Activated T-helper 1 cell treated with Interleukin-2 at 50 U/mL for 16 hours (primary cell): ENCODE results near the gene SLC45A2.

Experiments
- DNase-seq: peaks from one replicate; pipeline ENCODE4 v3.0.0-alpha.2; 2020; ENCODE audit warnings: low read depth

The SLC45A2 gene

DNA sequence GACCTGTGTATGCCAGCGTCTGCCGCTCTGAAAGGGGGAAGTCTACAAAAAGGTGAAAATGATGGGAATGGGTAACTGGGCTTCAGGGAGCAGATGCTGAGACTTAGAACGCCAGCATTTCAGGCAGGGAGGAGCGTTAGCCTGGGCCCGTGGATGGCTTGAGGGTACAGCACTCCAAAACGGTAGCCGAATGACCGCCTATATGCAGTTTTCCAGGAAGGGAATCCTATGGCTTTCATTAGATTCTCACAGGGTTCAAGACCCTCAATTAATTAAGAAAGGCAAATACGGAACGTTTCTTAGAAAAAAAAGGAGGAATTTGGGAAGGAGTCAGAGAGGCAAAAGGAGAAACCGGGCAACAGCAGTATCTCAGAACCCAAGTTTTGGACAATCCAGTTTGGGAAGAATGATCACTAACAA is 22.7 kb upstream of the SLC45A2 start:
- DNase-seq = no peak

DNA sequence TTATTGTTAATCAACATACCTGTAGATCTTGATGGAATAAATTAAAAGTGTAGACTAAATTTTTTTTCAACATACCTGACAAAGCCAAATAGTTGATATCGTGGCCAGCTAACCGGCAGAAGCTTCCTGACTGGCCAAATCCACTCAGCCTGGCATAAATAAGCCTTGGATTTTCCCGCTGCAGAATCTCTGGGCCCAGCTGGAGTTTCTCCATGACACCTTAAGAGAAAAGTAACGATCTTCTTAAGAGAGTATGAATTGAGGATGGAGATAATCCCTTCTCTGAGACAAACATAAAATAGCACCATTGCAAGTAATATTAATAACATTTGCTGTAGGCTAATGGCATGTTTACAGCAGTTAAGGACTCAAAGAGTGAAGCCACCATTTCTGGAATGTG is 21.2 kb upstream of the SLC45A2 start:
- DNase-seq = no peak

- DNase-seq = no peak
These were observed 20.7 kb upstream of the SLC45A2 start for GRCh38 chr5:34005211-34005610.

DNA sequence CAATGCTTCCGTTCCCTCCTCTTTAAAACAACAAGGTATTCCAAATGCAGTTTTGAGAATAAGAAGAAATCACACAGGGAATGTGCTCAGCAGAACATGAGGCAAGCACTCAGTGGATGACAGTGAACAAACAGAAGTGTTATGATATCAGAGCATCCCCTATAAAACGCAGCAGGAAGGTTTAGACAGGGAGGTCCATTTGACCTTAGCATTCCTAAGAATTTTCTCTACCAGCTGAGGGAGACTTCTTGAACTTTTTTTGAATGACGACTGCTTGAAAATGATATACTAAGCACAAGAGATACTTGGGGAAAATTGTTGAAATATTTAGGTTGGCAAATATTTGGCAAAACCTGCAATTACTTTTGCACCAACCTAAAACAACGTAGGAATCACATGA is 19.4 kb upstream of the SLC45A2 start:
- no peak for DNase-seq

- no peak for DNase-seq
These were observed 18.3 kb upstream of the SLC45A2 start for GRCh38 chr5:34002629-34003328.

DNA sequence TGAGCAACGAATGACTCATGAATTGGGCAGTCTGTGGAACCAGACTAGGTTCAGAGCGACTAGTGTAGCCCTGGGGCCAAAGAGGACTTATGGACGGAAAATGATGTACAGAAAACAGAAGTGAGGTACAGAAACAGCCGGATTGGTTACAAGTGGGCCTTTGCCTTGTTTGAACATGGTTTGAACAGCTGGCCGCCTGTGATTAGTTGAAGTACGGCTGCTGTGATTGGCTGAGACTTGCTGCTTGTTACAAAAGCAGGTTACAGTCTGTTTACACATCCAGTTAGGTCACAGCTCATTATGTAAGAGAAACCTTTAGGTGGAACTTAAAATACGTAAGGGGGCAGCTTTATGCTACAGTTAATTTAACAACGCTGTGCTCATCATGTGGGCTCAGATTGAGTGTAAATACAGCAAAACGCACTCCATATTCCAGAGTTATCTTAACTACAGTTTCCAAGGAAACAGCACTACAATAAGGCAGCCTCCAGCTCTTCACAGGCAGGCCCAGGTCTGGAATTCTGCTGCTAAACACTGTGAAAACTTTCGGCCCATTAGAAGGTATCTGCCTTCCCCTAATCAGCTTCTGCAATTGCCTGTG is 16.8 kb upstream of the SLC45A2 start:
- DNase-seq = no peak

GRCh38 chr5:33999978-34000377 is 15.5 kb upstream of the SLC45A2 start:
- no peak for DNase-seq

- DNase-seq = no peak
These were observed 13.0 kb upstream of the SLC45A2 start for GRCh38 chr5:33997331-33997983.

GRCh38 chr5:33995865-33996264 is 11.4 kb upstream of the SLC45A2 start:
- no peak for DNase-seq

DNA sequence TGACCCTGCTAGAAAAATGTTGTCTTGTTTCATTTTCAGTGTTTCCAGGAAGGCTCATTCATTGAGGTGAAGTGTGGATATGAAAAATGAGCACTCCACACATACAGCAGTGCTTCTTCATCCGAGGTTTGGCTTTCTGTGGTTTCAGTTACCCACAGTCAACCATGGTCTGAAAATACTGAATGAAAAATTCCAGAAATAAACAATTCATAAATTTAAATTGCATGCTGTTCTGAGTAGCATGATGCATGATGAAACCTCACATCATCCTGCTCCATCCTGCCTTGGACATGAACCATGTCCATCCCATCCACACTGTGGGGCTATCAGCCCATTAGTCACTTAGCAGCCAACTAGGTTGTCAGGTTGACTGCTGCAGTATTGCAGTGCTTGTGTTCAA is 10.4 kb upstream of the SLC45A2 start:
- no peak for DNase-seq

- no peak for DNase-seq
These were observed 8.4 kb upstream of the SLC45A2 start for GRCh38 chr5:33992864-33993263.

DNA sequence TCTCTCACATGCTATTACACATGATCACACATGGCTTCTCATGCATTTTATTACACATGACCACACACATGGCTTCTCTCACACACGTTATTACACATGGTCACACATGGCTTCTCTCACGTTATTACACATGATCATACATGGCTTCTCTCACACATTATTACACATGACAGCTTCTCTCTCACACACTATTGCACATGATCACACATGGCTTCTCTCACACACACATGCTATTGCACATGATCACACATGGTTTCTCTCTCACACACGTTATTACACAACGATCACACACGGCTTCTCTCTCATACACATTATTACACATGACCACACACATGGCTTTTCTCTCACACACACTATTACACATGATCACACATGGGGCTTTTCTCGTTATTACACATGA is 954 bp upstream of the SLC45A2 start:
- DNase-seq = no peak

GRCh38 chr5:33984178-33984577 is 315 bp downstream of the SLC45A2 start:
- DNase-seq = no peak

GRCh38 chr5:33981408-33982162 is 2.9 kb downstream of the SLC45A2 start:
- DNase-seq = no peak

GRCh38 chr5:33980030-33980429 is 4.5 kb downstream of the SLC45A2 start:
- DNase-seq = no peak

DNA sequence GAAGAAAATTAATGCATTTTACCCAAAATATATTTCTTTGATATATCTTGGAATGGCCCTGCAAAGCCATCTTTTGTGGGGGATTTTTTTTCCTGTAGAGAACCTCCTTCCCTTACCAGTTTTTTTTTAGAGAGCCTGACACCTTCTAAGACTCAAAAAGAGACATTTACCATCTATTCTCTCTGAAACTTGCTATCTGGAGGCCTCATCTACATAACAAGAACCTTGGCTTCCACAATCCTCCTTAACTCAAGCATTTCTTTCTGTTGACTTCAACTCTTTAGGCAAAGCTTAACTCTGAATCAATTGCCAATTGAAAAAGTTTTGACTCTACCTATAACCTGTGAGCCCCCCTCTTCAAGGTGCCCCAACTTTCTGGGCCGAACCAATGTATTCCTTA is 6.2 kb downstream of the SLC45A2 start:
- DNase-seq = no peak

GRCh38 chr5:33976307-33976706 is 8.2 kb downstream of the SLC45A2 start:
- DNase-seq = no peak

DNA sequence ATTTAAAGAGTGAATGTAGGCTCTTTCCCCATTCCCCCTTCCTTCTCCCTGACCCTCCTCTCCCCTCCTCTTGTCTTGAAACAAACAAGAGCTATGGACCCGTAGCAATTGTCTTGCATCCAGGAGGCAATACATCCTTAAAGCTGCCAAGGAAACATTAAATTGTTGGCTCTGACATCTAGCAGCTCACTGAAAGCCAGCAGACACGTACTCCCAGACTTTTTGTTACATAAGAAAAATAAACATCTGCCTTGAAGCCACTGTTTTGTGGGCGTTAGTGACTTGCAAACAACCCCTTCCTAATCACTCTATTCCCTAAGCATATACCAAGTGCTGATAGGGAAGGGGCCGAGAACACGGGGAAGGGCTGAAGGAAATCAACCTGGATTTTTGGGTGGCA is 8.6 kb downstream of the SLC45A2 start:
- no peak for DNase-seq

GRCh38 chr5:33973271-33973670 is 11.2 kb downstream of the SLC45A2 start:
- DNase-seq = no peak

- no peak for DNase-seq
These were observed 14.7 kb downstream of the SLC45A2 start for GRCh38 chr5:33969572-33970452.

DNA sequence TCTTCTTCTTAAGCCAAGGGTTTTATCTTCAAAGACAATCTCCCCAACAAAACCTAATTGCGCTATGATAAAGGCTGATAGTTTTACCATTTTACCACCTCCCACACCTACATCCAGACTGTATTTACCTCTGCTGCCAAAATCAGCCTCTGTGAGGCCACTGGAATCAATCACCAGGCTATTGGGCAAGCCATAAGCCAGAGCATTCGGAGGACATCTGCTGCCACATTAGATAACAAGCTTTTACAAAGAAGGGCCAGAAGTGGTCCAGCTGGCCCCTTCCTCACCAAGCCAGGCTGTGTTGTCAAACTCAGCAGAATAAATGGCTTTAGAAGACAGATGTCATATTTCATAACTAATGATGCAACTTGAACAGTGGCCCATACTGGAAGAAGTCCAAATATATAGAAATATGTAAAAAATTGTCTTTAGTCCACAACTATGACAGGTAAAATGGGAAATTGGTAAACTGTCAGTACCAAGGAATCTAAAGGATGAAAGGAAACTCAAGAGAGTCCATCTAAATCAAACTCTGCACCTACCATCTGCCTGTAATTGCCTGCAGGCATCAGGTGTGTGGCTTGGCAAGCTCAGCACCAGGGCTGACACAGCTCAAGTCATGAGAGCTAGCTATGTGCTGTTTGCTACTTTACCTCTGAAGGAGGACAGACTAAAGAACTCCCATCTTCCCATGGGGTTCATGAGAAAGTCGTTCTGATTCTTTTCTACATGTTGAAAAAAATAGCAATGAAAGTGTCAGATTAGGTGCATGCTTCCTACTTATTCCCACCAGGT is 16.1 kb downstream of the SLC45A2 start:
- DNase-seq = no peak
